GM19395 (cell line): ENCODE measurements around the gene ABHD12B.

Source experiments
- ATAC-seq: cut with Tn5 transposase; IDR thresholded peaks from one replicate; pipeline ENCODE4 v1.9.1; 2021; ENCODE audit warnings: mild to moderate bottlenecking, moderate library complexity; ENCODE audit not compliant: unreplicated experiment

ABHD12B gene

GRCh38 chr14:50871914-50872732 lies at the start of gene ABHD12B:
TSS of gene ABHD12B (plus strand) at chr14:50872053. CDS start at chr14:50872175, 122 bp downstream.
- no peak for ATAC-seq

- no peak for ATAC-seq
These were observed 49.3 kb upstream of the ABHD12B start for GRCh38 chr14:50822501-50823042.

- peak; percentile 22 for ATAC-seq
These were observed 48.6 kb upstream of the ABHD12B start for GRCh38 chr14:50823051-50823761.

- peak; percentile 79 for ATAC-seq
These were observed 47.9 kb upstream of the ABHD12B start for GRCh38 chr14:50823762-50824636.

- ATAC-seq = no peak
These were observed 46.5 kb upstream of the ABHD12B start for GRCh38 chr14:50825307-50825706.

- ATAC-seq = no peak
These were observed 45.2 kb upstream of the ABHD12B start for GRCh38 chr14:50826681-50827080.

- ATAC-seq = no peak
These were observed 42.9 kb upstream of the ABHD12B start for GRCh38 chr14:50828721-50829488.

- ATAC-seq = no peak
These were observed 42.3 kb upstream of the ABHD12B start for GRCh38 chr14:50829489-50830043.

- peak; percentile 43 for ATAC-seq
These were observed 41.6 kb upstream of the ABHD12B start for GRCh38 chr14:50830044-50830931.

GRCh38 chr14:50830932-50831725 lies 40.7 kb upstream of the ABHD12B start, which contains the start of gene NIN:
TSS of gene NIN (minus strand) at chr14:50831162. CDS start at chr14:50822056, 9,106 bp downstream.
- ATAC-seq = peak; percentile 70

- ATAC-seq = no peak
These were observed 40.1 kb upstream of the ABHD12B start for GRCh38 chr14:50831726-50832168.

- ATAC-seq = no peak
These were observed 38.8 kb upstream of the ABHD12B start for GRCh38 chr14:50832935-50833630.

GRCh38 chr14:50834802-50835276 lies 37.0 kb upstream of the ABHD12B start:
- ATAC-seq = no peak

- ATAC-seq = no peak
These were observed 36.6 kb upstream of the ABHD12B start for GRCh38 chr14:50835280-50835679.

- no peak for ATAC-seq
These were observed 35.3 kb upstream of the ABHD12B start for GRCh38 chr14:50836515-50836914.

- ATAC-seq = no peak
These were observed 34.6 kb upstream of the ABHD12B start for GRCh38 chr14:50837271-50837670.

GRCh38 chr14:50837850-50838470 lies 33.9 kb upstream of the ABHD12B start:
- no peak for ATAC-seq
